GM23248 (cell line): Measurements from ENCODE around the gene KDM1B. TPM values are rescaled to one million over a fixed set of nuclear protein-coding genes. Genes with fewer than 3 reads are reported as not detected.
A peak's percentile ranks its signal among the peaks of the same experiment; 100 is the strongest.

Experiments used
- DNase-seq: peaks from one replicate; pipeline ENCODE4 v3.0.0-alpha.2; 2015
- H2AFZ ChIP-seq: fragments of 200-600 bp; sonication (generic); 2 replicates; pipeline ENCODE4 v1.6.1; 2016; ENCODE audit warnings: antibody characterized with exemption
- H3F3A ChIP-seq: fragments of 200-600 bp; sonication (generic); 2 replicates; pipeline ENCODE4 v1.6.1; 2016; ENCODE audit warnings: mild to moderate bottlenecking, antibody characterized with exemption, mixed run types; ENCODE audit not compliant: insufficient read depth
- H3K27ac ChIP-seq: fragments of 200-600 bp; sonication (generic); 2 replicates; pipeline ENCODE4 v1.5.1; 2016; ENCODE audit warnings: mild to moderate bottlenecking
- H3K27me3 ChIP-seq: fragments of 200-600 bp; sonication (generic); replicated peaks from 2 replicates; pipeline ENCODE4 v1.6.1; 2016; ENCODE audit warnings: mild to moderate bottlenecking; ENCODE audit not compliant: insufficient read depth
- H3K36me3 ChIP-seq: fragments of 200-600 bp; sonication (generic); 2 replicates; pipeline ENCODE4 v1.6.1; 2016; ENCODE audit warnings: low read depth, mild to moderate bottlenecking
- H3K4me1 ChIP-seq: fragments of 200-600 bp; sonication (generic); 2 replicates; pipeline ENCODE4 v1.6.1; 2016; ENCODE audit warnings: mild to moderate bottlenecking; ENCODE audit not compliant: insufficient read depth
- H3K4me2 ChIP-seq: fragments of 200-600 bp; sonication (generic); one replicate; pipeline ENCODE4 v1.6.1; 2016; ENCODE audit warnings: mild to moderate bottlenecking; ENCODE audit not compliant: unreplicated experiment
- H3K4me3 ChIP-seq: fragments of 200-600 bp; sonication (generic); 2 replicates; pipeline ENCODE4 v1.5.1; 2016; ENCODE audit warnings: mild to moderate bottlenecking
- H3K79me2 ChIP-seq: fragments of 200-600 bp; sonication (generic); 2 replicates; pipeline ENCODE4 v1.6.1; 2016; ENCODE audit warnings: mild to moderate bottlenecking; ENCODE audit not compliant: insufficient read depth
- H3K9ac ChIP-seq: fragments of 200-600 bp; sonication (generic); 2 replicates; pipeline ENCODE4 v1.6.1; 2016; ENCODE audit warnings: mild to moderate bottlenecking
- H3K9me2 ChIP-seq: fragments of 200-600 bp; sonication (generic); 2 replicates; pipeline ENCODE4 v1.6.1; 2016; ENCODE audit warnings: mixed run types, mild to moderate bottlenecking, moderate library complexity; ENCODE audit not compliant: insufficient read depth
- H3K9me3 ChIP-seq: fragments of 200-600 bp; sonication (generic); one replicate; pipeline ENCODE4 v1.6.1; 2017; ENCODE audit warnings: low read depth
- H4K20me1 ChIP-seq: fragments of 200-600 bp; sonication (generic); 2 replicates; pipeline ENCODE4 v1.6.0; 2016; ENCODE audit not compliant: insufficient read depth
- EZH2 ChIP-seq: fragments of 200-600 bp; sonication (generic); IDR thresholded peaks from 2 replicates; pipeline ENCODE4 v1.6.1; 2018; ENCODE audit warnings: antibody characterized with exemption, mild to moderate bottlenecking; ENCODE audit not compliant: insufficient read depth, poor library complexity, severe bottlenecking
- EZH2phosphoT487 ChIP-seq: fragments of 200-600 bp; sonication (generic); IDR thresholded peaks from 2 replicates; pipeline ENCODE4 v1.6.1; 2018; ENCODE audit warnings: antibody characterized with exemption, moderate library complexity, mild to moderate bottlenecking, low read depth; ENCODE audit not compliant: insufficient read depth
- WGBS, 2 experiments: methylation state at CpG; one replicate each; pipeline ENCODE4 v1.1.6; 2015 to 2017; ENCODE audit warnings: low lambda C conversion rate in 2 of 2, low coverage in 1 of 2; ENCODE audit errors: missing lambda C conversion rate in 2 of 2; 5-methylcytosine and 5-hydroxymethylcytosine counted together
- in situ Hi-C: fragments of 300-500 bp; cut with MboI; formaldehyde crosslinking; loops from 2 replicates; pipeline ENCODE4 v1.15.0; 2020
- polyA plus RNA-seq: library from polyadenylated mRNA; unstranded; fragments of >200 nt; fragmentation: Nextera tagmentation; extraction: Ambion mirVana; gene quantifications from 2 replicates; pipeline ENCODE4 v1.2.1, GENCODE V29; 2016
- total RNA-seq: library from RNA; depleted of rRNA; stranded (reverse); fragments of >200 nt; shearing (Covaris generic); gene quantifications from 2 replicates; pipeline ENCODE4 v1.2.3, GENCODE V29; 2014

The KDM1B gene
- total and polyA plus RNA-seq, 2 experiments from 2014 or later: 10.2 to 16.0 TPM

GRCh38 chr6:18139935-18140621 lies 15.1 kb upstream of the KDM1B start:
- no peak for DNase-seq
- Histone ChIP-seq H3K4me2 (no peak overlapping the region), H3K36me3 (peaks cover 16% of the 10 kb centered on the region; the same call in 1 of the 2 replicates), H2AFZ (no peak overlapping the region), H3F3A (no peaks in the 10 kb centered on the region), H3K79me2 (no peaks in the 10 kb centered on the region), H3K4me3 (no peak overlapping the region), H3K9me2 (no peaks in the 10 kb centered on the region), H3K27me3 (no peaks in the 10 kb centered on the region), H3K27ac (no peak overlapping the region), H4K20me1 (no peaks in the 10 kb centered on the region), H3K9ac (no peak overlapping the region), H3K9me3 (no peaks in the 10 kb centered on the region), H3K4me1 (no peaks in the 10 kb centered on the region)
- TF ChIP-seq EZH2phosphoT487 (no peak), EZH2 (no peak)
- in situ Hi-C loops: no loop called here
- 90 to 95% methylated on average over 6 of the region's 6 CpGs for WGBS, 2 experiments

DNA sequence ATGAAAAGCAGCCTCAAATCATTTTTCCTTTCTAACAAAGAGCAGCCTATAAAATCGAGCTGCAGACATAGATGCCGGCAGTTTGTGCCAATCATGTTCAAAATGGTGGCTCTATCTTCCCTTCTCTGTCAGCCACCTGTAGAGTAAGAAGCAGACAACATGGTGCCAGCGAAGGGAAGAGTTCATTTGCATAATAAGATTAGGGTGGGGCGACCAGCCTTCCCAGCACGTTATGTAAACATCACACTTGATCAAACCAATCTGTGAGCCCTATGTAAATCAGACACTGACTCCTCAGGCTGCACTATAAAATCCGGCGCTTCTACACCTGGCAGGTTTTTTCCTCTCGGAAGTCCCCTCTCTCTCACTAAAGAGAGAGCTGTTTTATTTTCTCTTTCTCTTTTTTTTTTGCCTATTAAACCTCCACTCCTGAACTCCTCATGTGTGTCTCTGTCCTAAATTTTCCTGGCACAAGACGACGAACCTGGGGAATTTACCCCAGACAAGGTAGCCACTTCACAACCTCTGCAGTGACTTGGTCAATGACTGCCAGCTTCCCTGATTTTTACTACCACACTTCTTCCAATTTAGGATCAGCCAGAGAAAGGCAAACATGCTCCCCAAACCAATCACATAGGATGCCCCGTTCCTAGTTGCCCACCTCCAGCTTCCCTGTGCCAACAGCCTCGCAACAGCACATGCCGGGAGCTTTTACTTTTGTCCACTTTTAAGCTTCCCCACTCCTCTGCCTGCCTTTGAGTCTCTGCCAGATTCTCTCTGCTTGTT lies 13.2 kb upstream of the KDM1B start:
- no peak overlapping the region for H3K27ac ChIP-seq
- H3K27me3 ChIP-seq: no peaks in the 10 kb centered on the region
- no peaks in the 10 kb centered on the region for H4K20me1 ChIP-seq
- no peaks in the 10 kb centered on the region for H3K79me2 ChIP-seq
- TF ChIP-seq EZH2: no peak
- no peak overlapping the region for H3K4me2 ChIP-seq
- H2AFZ ChIP-seq: no peak overlapping the region
- no peak overlapping the region for H3K9ac ChIP-seq
- in situ Hi-C loops: no loop called here
- H3K4me1 ChIP-seq: peaks cover 7% of the 10 kb centered on the region
- no peak for DNase-seq
- H3K9me3 ChIP-seq: no peaks in the 10 kb centered on the region
- 85 to 88% methylated on average over 13 of the region's 13 CpGs for WGBS, 2 experiments
- H3K9me2 ChIP-seq: no peaks in the 10 kb centered on the region
- H3K36me3 ChIP-seq: peaks cover 16% of the 10 kb centered on the region; the same call in 1 of the 2 replicates
- no peak overlapping the region for H3K4me3 ChIP-seq
- peaks cover 2% of the 10 kb centered on the region for H3F3A ChIP-seq

DNA sequence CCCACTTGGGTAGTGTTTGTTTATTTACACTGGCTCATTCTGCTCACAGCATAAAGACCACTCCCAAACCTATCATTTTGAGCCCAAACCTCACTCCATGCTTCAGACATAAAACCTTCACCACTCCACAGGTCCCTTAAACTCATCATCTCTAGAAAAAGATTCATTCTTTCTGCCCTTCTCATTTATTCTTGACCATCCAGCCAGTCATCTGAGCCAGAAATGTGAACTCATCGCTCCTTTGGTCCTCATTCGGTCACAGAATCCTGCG lies 12.7 kb upstream of the KDM1B start:
- no peak for DNase-seq
- H3K9me3 ChIP-seq: no peaks in the 10 kb centered on the region
- TF ChIP-seq EZH2phosphoT487 (no peak), EZH2 (no peak)
- no peaks in the 10 kb centered on the region for H4K20me1 ChIP-seq
- no peaks in the 10 kb centered on the region for H3K9me2 ChIP-seq
- H2AFZ ChIP-seq: no peak overlapping the region
- H3K9ac ChIP-seq: no peak overlapping the region
- no peaks in the 10 kb centered on the region for H3K79me2 ChIP-seq
- no peak overlapping the region for H3K4me3 ChIP-seq
- H3K4me1 ChIP-seq: peaks cover 11% of the 10 kb centered on the region
- in situ Hi-C loops: no loop called here
- no peaks in the 10 kb centered on the region for H3K27me3 ChIP-seq
- peaks cover 16% of the 10 kb centered on the region; the same call in 1 of the 2 replicates for H3K36me3 ChIP-seq
- H3F3A ChIP-seq: peaks cover 7% of the 10 kb centered on the region
- 100% methylated on average over 3 of the region's 3 CpGs for WGBS, 2 experiments
- no peak overlapping the region for H3K27ac ChIP-seq
- H3K4me2 ChIP-seq: no peak overlapping the region

DNA sequence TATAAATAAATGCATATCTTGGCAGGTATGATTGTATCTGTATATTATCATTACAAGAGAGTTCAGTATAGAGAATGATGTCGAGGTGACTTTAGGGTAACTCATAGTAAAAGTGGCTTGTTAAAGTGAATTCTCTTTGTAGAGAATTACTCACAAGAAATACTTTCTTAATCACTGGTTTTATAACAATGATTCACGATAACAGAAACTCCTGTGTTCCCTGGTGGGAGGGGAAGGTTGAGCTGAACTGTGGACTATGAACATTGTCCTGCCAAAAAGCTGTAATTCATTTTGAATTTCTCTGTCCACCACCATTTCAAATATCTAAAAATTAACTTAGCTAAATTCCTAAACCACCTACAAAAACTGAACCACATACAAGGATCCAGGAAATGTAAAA lies 8.1 kb upstream of the KDM1B start:
- Histone ChIP-seq H3K9me2 (no peaks in the 10 kb centered on the region), H3K4me1 (peaks cover 27% of the 10 kb centered on the region), H3F3A (peaks cover 23% of the 10 kb centered on the region), H3K36me3 (peaks cover 11% of the 10 kb centered on the region; the same call in 1 of the 2 replicates), H3K9ac (peak overlapping the region; percentile 49), H3K27ac (peak overlapping the region; percentile 83), H3K27me3 (no peaks in the 10 kb centered on the region), H2AFZ (no peak overlapping the region), H3K79me2 (no peaks in the 10 kb centered on the region), H4K20me1 (no peaks in the 10 kb centered on the region), H3K4me2 (peak overlapping the region; percentile 50), H3K4me3 (no peak overlapping the region), H3K9me3 (no peaks in the 10 kb centered on the region)
- WGBS, 2 experiments: 0 to 6% methylated on average over 2 of the region's 2 CpGs
- in situ Hi-C loops: no loop called here
- peak; percentile 85 for DNase-seq
- TF ChIP-seq EZH2phosphoT487 (no peak), EZH2 (no peak)
